Measurements from ENCODE around the gene PRKCE. TPM values are rescaled to one million over a fixed set of nuclear protein-coding genes. Genes with fewer than 3 reads are reported as not detected.

Gene PRKCE
- total and polyA plus RNA-seq, 2 donors (not counting 1 experiment from before 2014, with no cell fraction given): 14.1 to 19.0 TPM

GRCh38 chr2:46225150-46225625, 573.7 kb downstream of the PRKCE start:
- Histone ChIP-seq H3K9me3 (ENCODE audit: control insufficient read depth, insufficient read depth, low read depth, low read length) (no peaks in the 10 kb centered on the region), H3K4me3 (replicated peaks in 1 of 4; ENCODE audit: control extremely low read depth in 1 of 4, insufficient read depth in 1 of 4, low read depth in 3 of 4, low read length in 4 of 4) (no peak overlapping the region), H3K27ac (ENCODE audit: insufficient read depth, low read length) (peak overlapping the region; percentile 81), H3K79me2 (ENCODE audit: control insufficient read depth, insufficient read depth, low read length) (no peaks in the 10 kb centered on the region), H4K20me1 (ENCODE audit: control insufficient read depth, extremely low read depth, insufficient read depth, low read length) (no peaks in the 10 kb centered on the region), H3K27me3 (ENCODE audit: control insufficient read depth, insufficient read depth, low read length) (no peaks in the 10 kb centered on the region), H3K36me3 (ENCODE audit: control insufficient read depth, insufficient read depth, low read length) (no peaks in the 10 kb centered on the region), H3K4me1 (ENCODE audit: control insufficient read depth, extremely low read depth, insufficient read depth, low read length) (no peaks in the 10 kb centered on the region), H3K9ac (ENCODE audit: insufficient read depth, low read length) (no peak overlapping the region), H2AFZ (ENCODE audit: low read length) (no peak overlapping the region), H3K4me2 (ENCODE audit: extremely low read depth, insufficient read depth, low read length) (no peak overlapping the region)
- DNase-seq (ENCODE audit: low read depth in 2 of 2): no peak
- no peak for TF ChIP-seq EZH2 (IDR thresholded peaks at IDR 0.05; ENCODE audit: low read length, missing control alignments)

GRCh38 chr2:46225730-46226129, 574.3 kb downstream of the PRKCE start:
- H3K4me3 ChIP-seq (replicated peaks in 1 of 4; ENCODE audit: control extremely low read depth in 1 of 4, insufficient read depth in 1 of 4, low read depth in 3 of 4, low read length in 4 of 4): no peak overlapping the region
- no peaks in the 10 kb centered on the region for H4K20me1 ChIP-seq (ENCODE audit: control insufficient read depth, extremely low read depth, insufficient read depth, low read length)
- H3K27ac ChIP-seq (ENCODE audit: insufficient read depth, low read length): peak overlapping the region; percentile 81
- H2AFZ ChIP-seq (ENCODE audit: low read length): no peak overlapping the region
- no peak for TF ChIP-seq CTCF (conservative IDR thresholded peaks at IDR 0.05 in 1 of 2, IDR thresholded peaks at IDR 0.05 in 1 of 2; ENCODE audit: low read depth in 1 of 2, low read length in 2 of 2)
- no peak for TF ChIP-seq EZH2 (IDR thresholded peaks at IDR 0.05; ENCODE audit: low read length, missing control alignments)
- DNase-seq (ENCODE audit: low read depth in 2 of 2): no peak
- no peaks in the 10 kb centered on the region for H3K36me3 ChIP-seq (ENCODE audit: control insufficient read depth, insufficient read depth, low read length)
- no peak overlapping the region for H3K4me2 ChIP-seq (ENCODE audit: extremely low read depth, insufficient read depth, low read length)
- no peaks in the 10 kb centered on the region for H3K27me3 ChIP-seq (ENCODE audit: control insufficient read depth, insufficient read depth, low read length)
- no peak overlapping the region for H3K9ac ChIP-seq (ENCODE audit: insufficient read depth, low read length)
- H3K9me3 ChIP-seq (ENCODE audit: control insufficient read depth, insufficient read depth, low read depth, low read length): no peaks in the 10 kb centered on the region
- H3K79me2 ChIP-seq (ENCODE audit: control insufficient read depth, insufficient read depth, low read length): no peaks in the 10 kb centered on the region
- H3K4me1 ChIP-seq (ENCODE audit: control insufficient read depth, extremely low read depth, insufficient read depth, low read length): no peaks in the 10 kb centered on the region

- Histone ChIP-seq H3K4me3 (replicated peaks in 1 of 4; ENCODE audit: control extremely low read depth in 1 of 4, insufficient read depth in 1 of 4, low read depth in 3 of 4, low read length in 4 of 4) (no peak overlapping the region), H3K4me2 (ENCODE audit: extremely low read depth, insufficient read depth, low read length) (no peak overlapping the region), H4K20me1 (ENCODE audit: control insufficient read depth, extremely low read depth, insufficient read depth, low read length) (no peaks in the 10 kb centered on the region), H3K9me3 (ENCODE audit: control insufficient read depth, insufficient read depth, low read depth, low read length) (no peaks in the 10 kb centered on the region), H3K9ac (ENCODE audit: insufficient read depth, low read length) (no peak overlapping the region), H3K27me3 (ENCODE audit: control insufficient read depth, insufficient read depth, low read length) (no peaks in the 10 kb centered on the region), H2AFZ (ENCODE audit: low read length) (no peak overlapping the region), H3K27ac (ENCODE audit: insufficient read depth, low read length) (no peak overlapping the region), H3K79me2 (ENCODE audit: control insufficient read depth, insufficient read depth, low read length) (no peaks in the 10 kb centered on the region), H3K4me1 (ENCODE audit: control insufficient read depth, extremely low read depth, insufficient read depth, low read length) (no peaks in the 10 kb centered on the region), H3K36me3 (ENCODE audit: control insufficient read depth, insufficient read depth, low read length) (no peaks in the 10 kb centered on the region)
- TF ChIP-seq CTCF (conservative IDR thresholded peaks at IDR 0.05 in 1 of 2, IDR thresholded peaks at IDR 0.05 in 1 of 2; ENCODE audit: low read depth in 1 of 2, low read length in 2 of 2) (no peak), EZH2 (IDR thresholded peaks at IDR 0.05; ENCODE audit: low read length, missing control alignments) (no peak)
- no peak for DNase-seq (ENCODE audit: low read depth in 2 of 2)
Measured at GRCh38 chr2:46226620-46227019, 575.1 kb downstream of the PRKCE start.

Data from fibroblast of lung (primary cell).